Panc1 (cell line): ENCODE measurements around the gene CCR5AS.

Experiments used
- CTCF ChIP-seq: fragments of 450-650 bp; IDR thresholded peaks from 2 replicates; pipeline ENCODE4 v1.5.1; 2017; ENCODE audit warnings: mild to moderate bottlenecking
- POLR2AphosphoS5 ChIP-seq: IDR thresholded peaks from 2 replicates; pipeline ENCODE4 v1.6.1; 2012; ENCODE audit warnings: mild to moderate bottlenecking, low read depth, low read length, moderate library complexity
- SIN3A ChIP-seq: IDR thresholded peaks from 2 replicates; pipeline ENCODE4 v1.6.1; 2012; ENCODE audit warnings: low read depth, mild to moderate bottlenecking, low read length, moderate library complexity, borderline replicate concordance; ENCODE audit not compliant: insufficient read depth
- TCF7L2 ChIP-seq: IDR thresholded peaks from 2 replicates; pipeline ENCODE4 v1.6.1; 2011; ENCODE audit warnings: mild to moderate bottlenecking, low read depth, low read length, inconsistent platforms
- TF ChIP-seq, protein P1 (sequence below), 2 experiments: IDR thresholded peaks; 2 replicates each; pipeline ENCODE4 v1.6.1; 2011 to 2012; ENCODE audit warnings: low read depth in 2 of 2, control low read depth in 1 of 2, low read length in 1 of 2, mild to moderate bottlenecking in 1 of 2, moderate library complexity in 1 of 2; ENCODE audit not compliant: insufficient read depth in 1 of 2

DNA sequence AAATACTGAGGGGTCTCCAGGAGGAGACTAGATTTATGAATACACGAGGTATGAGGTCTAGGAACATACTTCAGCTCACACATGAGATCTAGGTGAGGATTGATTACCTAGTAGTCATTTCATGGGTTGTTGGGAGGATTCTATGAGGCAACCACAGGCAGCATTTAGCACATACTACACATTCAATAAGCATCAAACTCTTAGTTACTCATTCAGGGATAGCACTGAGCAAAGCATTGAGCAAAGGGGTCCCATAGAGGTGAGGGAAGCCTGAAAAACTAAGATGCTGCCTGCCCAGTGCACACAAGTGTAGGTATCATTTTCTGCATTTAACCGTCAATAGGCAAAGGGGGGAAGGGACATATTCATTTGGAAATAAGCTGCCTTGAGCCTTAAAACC, 31.6 kb downstream of the CCR5AS start:
- no peak for TF ChIP-seq CTCF
- no peak for TF ChIP-seq POLR2AphosphoS5
- no peak for TF ChIP-seq TCF7L2
- TF ChIP-seq, protein P1, sequence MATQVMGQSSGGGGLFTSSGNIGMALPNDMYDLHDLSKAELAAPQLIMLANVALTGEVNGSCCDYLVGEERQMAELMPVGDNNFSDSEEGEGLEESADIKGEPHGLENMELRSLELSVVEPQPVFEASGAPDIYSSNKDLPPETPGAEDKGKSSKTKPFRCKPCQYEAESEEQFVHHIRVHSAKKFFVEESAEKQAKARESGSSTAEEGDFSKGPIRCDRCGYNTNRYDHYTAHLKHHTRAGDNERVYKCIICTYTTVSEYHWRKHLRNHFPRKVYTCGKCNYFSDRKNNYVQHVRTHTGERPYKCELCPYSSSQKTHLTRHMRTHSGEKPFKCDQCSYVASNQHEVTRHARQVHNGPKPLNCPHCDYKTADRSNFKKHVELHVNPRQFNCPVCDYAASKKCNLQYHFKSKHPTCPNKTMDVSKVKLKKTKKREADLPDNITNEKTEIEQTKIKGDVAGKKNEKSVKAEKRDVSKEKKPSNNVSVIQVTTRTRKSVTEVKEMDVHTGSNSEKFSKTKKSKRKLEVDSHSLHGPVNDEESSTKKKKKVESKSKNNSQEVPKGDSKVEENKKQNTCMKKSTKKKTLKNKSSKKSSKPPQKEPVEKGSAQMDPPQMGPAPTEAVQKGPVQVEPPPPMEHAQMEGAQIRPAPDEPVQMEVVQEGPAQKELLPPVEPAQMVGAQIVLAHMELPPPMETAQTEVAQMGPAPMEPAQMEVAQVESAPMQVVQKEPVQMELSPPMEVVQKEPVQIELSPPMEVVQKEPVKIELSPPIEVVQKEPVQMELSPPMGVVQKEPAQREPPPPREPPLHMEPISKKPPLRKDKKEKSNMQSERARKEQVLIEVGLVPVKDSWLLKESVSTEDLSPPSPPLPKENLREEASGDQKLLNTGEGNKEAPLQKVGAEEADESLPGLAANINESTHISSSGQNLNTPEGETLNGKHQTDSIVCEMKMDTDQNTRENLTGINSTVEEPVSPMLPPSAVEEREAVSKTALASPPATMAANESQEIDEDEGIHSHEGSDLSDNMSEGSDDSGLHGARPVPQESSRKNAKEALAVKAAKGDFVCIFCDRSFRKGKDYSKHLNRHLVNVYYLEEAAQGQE (IDR thresholded peaks at IDR 0.05; ENCODE audit: insufficient read depth in 1 of 2, low read depth in 2 of 2, low read length in 1 of 2), result no peak
- TF ChIP-seq SIN3A, result no peak
